ENCODE results near the gene AMT.

DNA sequence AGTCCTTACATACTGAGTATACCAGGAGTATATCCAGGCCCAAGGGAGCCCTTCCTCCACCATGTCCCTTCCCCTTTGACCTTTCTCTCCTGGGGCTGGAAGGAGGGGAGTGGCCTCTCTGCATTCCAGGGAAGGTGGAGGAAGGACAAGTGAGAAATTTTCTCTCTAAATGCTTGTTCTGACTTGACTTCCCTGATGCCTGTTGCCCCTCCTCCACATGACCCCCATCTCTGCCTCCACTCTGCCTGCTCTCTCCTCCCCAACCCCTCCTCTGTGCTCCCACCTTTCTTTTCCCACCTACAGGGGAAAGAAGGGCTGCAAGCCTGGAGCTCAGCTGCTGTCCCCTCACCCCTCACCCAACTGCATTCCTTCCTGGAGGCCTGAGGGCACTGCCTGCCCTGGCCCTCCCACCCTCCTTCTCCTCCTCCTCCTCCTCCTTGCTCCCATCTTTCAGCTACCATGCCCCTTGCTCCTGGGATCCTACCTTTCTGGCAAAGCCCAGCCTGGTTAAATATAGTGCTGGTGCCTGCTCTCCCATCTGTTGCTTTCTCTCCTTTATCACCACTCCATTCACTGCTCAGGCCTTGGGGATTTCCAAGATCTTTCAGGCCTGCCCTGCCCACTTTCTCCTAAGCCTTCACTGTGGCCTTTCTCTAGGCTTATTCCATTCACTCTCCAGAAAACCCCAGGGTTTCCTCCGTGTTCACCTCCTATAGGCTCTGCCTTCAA is 39.3 kb upstream of the AMT start:
- TF ChIP-seq, protein P1, sequence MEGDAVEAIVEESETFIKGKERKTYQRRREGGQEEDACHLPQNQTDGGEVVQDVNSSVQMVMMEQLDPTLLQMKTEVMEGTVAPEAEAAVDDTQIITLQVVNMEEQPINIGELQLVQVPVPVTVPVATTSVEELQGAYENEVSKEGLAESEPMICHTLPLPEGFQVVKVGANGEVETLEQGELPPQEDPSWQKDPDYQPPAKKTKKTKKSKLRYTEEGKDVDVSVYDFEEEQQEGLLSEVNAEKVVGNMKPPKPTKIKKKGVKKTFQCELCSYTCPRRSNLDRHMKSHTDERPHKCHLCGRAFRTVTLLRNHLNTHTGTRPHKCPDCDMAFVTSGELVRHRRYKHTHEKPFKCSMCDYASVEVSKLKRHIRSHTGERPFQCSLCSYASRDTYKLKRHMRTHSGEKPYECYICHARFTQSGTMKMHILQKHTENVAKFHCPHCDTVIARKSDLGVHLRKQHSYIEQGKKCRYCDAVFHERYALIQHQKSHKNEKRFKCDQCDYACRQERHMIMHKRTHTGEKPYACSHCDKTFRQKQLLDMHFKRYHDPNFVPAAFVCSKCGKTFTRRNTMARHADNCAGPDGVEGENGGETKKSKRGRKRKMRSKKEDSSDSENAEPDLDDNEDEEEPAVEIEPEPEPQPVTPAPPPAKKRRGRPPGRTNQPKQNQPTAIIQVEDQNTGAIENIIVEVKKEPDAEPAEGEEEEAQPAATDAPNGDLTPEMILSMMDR (IDR thresholded peaks at IDR 0.05) = no peak
- no peak for TF ChIP-seq POLR2A (IDR thresholded peaks at IDR 0.05)

All from thyroid gland (tissue), 4 donors.